Measurements from ENCODE around the gene RPS5.
A peak's percentile ranks its signal among the peaks of the same experiment; 100 is the strongest.

RPS5 gene

GRCh38 chr19:58351558-58351878, 35.6 kb upstream of the RPS5 start:
- no peaks in the 10 kb centered on the region for H3K36me3 ChIP-seq (ENCODE audit: control insufficient read depth in 2 of 2, insufficient read depth in 2 of 2, low read length in 2 of 2)
- H3K4me1 ChIP-seq (ENCODE audit: control insufficient read depth, insufficient read depth, low read length) = peaks cover 11% of the 10 kb centered on the region
- peaks cover 56 to 77% of the 10 kb centered on the region in 2 donors for H3K27me3 ChIP-seq (ENCODE audit: control insufficient read depth in 1 of 2, insufficient read depth in 2 of 2, low read length in 2 of 2)
- H3K9ac ChIP-seq (ENCODE audit: low read length in 2 of 2) = no peak overlapping the region
- no peak overlapping the region for H3K4me3 ChIP-seq (ENCODE audit: low read length in 2 of 2)
- no peak overlapping the region for H3K27ac ChIP-seq (ENCODE audit: low read length)
- H3K9me3 ChIP-seq (ENCODE audit: control insufficient read depth in 2 of 2, low read length in 2 of 2) = no peaks in the 10 kb centered on the region

- H3K27me3 ChIP-seq (ENCODE audit: control insufficient read depth in 1 of 2, insufficient read depth in 2 of 2, low read length in 2 of 2) = peaks cover 56 to 79% of the 10 kb centered on the region in 2 donors
Measured at GRCh38 chr19:58351990-58352755, 34.9 kb upstream of the RPS5 start.

GRCh38 chr19:58352760-58353671, 34.1 kb upstream of the RPS5 start, which contains the start of gene A1BG:
TSS of gene A1BG (minus strand) at chr19:58353492. CDS start at chr19:58353437, 55 bp downstream.
- no peaks in the 10 kb centered on the region for H3K9me3 ChIP-seq (ENCODE audit: control insufficient read depth in 2 of 2, low read length in 2 of 2)
- no peak within 1 kb of the TSS for H3K27ac ChIP-seq (ENCODE audit: low read length)
- no peak within 1 kb of the TSS for H3K4me3 ChIP-seq (ENCODE audit: low read length in 2 of 2)
- peaks cover 16% of the 10 kb centered on the region for H3K4me1 ChIP-seq (ENCODE audit: control insufficient read depth, insufficient read depth, low read length)
- no peak within 1 kb of the TSS for H3K9ac ChIP-seq (ENCODE audit: low read length in 2 of 2)
- H3K27me3 ChIP-seq (ENCODE audit: control insufficient read depth in 1 of 2, insufficient read depth in 2 of 2, low read length in 2 of 2) = peaks cover 54 to 79% of the 10 kb centered on the region in 2 donors
- H3K36me3 ChIP-seq (ENCODE audit: control insufficient read depth in 2 of 2, insufficient read depth in 2 of 2, low read length in 2 of 2) = no peaks in the 10 kb centered on the region

More at GRCh38 chr19:58351990-58352755, 34.9 kb upstream of the RPS5 start:
- Histone ChIP-seq H3K4me3 (ENCODE audit: low read length in 2 of 2) (no peak overlapping the region), H3K9me3 (ENCODE audit: control insufficient read depth in 2 of 2, low read length in 2 of 2) (no peaks in the 10 kb centered on the region), H3K27ac (ENCODE audit: low read length) (no peak overlapping the region), H3K4me1 (ENCODE audit: control insufficient read depth, insufficient read depth, low read length) (peaks cover 16% of the 10 kb centered on the region), H3K36me3 (ENCODE audit: control insufficient read depth in 2 of 2, insufficient read depth in 2 of 2, low read length in 2 of 2) (no peaks in the 10 kb centered on the region), H3K9ac (ENCODE audit: low read length in 2 of 2) (no peak overlapping the region)

- no peak overlapping the region for H3K4me3 ChIP-seq (ENCODE audit: low read length in 2 of 2)
- H3K4me1 ChIP-seq (ENCODE audit: control insufficient read depth, insufficient read depth, low read length) = peaks cover 16% of the 10 kb centered on the region
- H3K27me3 ChIP-seq (ENCODE audit: control insufficient read depth in 1 of 2, insufficient read depth in 2 of 2, low read length in 2 of 2) = peaks cover 54 to 75% of the 10 kb centered on the region in 2 donors
- H3K9ac ChIP-seq (ENCODE audit: low read length in 2 of 2) = no peak overlapping the region
- no peaks in the 10 kb centered on the region for H3K9me3 ChIP-seq (ENCODE audit: control insufficient read depth in 2 of 2, low read length in 2 of 2)
- H3K27ac ChIP-seq (ENCODE audit: low read length) = no peak overlapping the region
- H3K36me3 ChIP-seq (ENCODE audit: control insufficient read depth in 2 of 2, insufficient read depth in 2 of 2, low read length in 2 of 2) = no peaks in the 10 kb centered on the region
Measured at GRCh38 chr19:58353717-58354477, 33.2 kb upstream of the RPS5 start.

GRCh38 chr19:58354478-58355030, 32.5 kb upstream of the RPS5 start:
- Histone ChIP-seq H3K27ac (ENCODE audit: low read length) (no peak overlapping the region), H3K27me3 (ENCODE audit: control insufficient read depth in 1 of 2, insufficient read depth in 2 of 2, low read length in 2 of 2) (peaks cover 52 to 75% of the 10 kb centered on the region in 2 donors), H3K36me3 (ENCODE audit: control insufficient read depth in 2 of 2, insufficient read depth in 2 of 2, low read length in 2 of 2) (no peaks in the 10 kb centered on the region), H3K9me3 (ENCODE audit: control insufficient read depth in 2 of 2, low read length in 2 of 2) (no peaks in the 10 kb centered on the region), H3K4me3 (ENCODE audit: low read length in 2 of 2) (no peak overlapping the region), H3K9ac (ENCODE audit: low read length in 2 of 2) (no peak overlapping the region), H3K4me1 (ENCODE audit: control insufficient read depth, insufficient read depth, low read length) (peaks cover 16% of the 10 kb centered on the region)

- H3K9ac ChIP-seq (ENCODE audit: low read length in 2 of 2) = no peak overlapping the region
- no peaks in the 10 kb centered on the region for H3K9me3 ChIP-seq (ENCODE audit: control insufficient read depth in 2 of 2, low read length in 2 of 2)
- H3K36me3 ChIP-seq (ENCODE audit: control insufficient read depth in 2 of 2, insufficient read depth in 2 of 2, low read length in 2 of 2) = no peaks in the 10 kb centered on the region
- peaks cover 49 to 67% of the 10 kb centered on the region in 2 donors for H3K27me3 ChIP-seq (ENCODE audit: control insufficient read depth in 1 of 2, insufficient read depth in 2 of 2, low read length in 2 of 2)
- no peak overlapping the region for H3K4me3 ChIP-seq (ENCODE audit: low read length in 2 of 2)
- peaks cover 11% of the 10 kb centered on the region for H3K4me1 ChIP-seq (ENCODE audit: control insufficient read depth, insufficient read depth, low read length)
- H3K27ac ChIP-seq (ENCODE audit: low read length) = no peak overlapping the region
Measured at GRCh38 chr19:58355215-58355796, 31.8 kb upstream of the RPS5 start.

GRCh38 chr19:58355908-58356765, 30.9 kb upstream of the RPS5 start:
- peaks cover 41 to 59% of the 10 kb centered on the region in 2 donors for H3K27me3 ChIP-seq (ENCODE audit: control insufficient read depth in 1 of 2, insufficient read depth in 2 of 2, low read length in 2 of 2)
- H3K4me1 ChIP-seq (ENCODE audit: control insufficient read depth, insufficient read depth, low read length) = peaks cover 8% of the 10 kb centered on the region
- H3K4me3 ChIP-seq (ENCODE audit: low read length in 2 of 2) = peak overlapping the region; percentile 31 to 55
- H3K9ac ChIP-seq (ENCODE audit: low read length in 2 of 2) = no peak overlapping the region
- no peaks in the 10 kb centered on the region for H3K9me3 ChIP-seq (ENCODE audit: control insufficient read depth in 2 of 2, low read length in 2 of 2)
- H3K27ac ChIP-seq (ENCODE audit: low read length) = no peak overlapping the region
- H3K36me3 ChIP-seq (ENCODE audit: control insufficient read depth in 2 of 2, insufficient read depth in 2 of 2, low read length in 2 of 2) = no peaks in the 10 kb centered on the region

- H3K9me3 ChIP-seq (ENCODE audit: control insufficient read depth in 2 of 2, low read length in 2 of 2) = no peaks in the 10 kb centered on the region
- no peak overlapping the region for H3K9ac ChIP-seq (ENCODE audit: low read length in 2 of 2)
- H3K4me1 ChIP-seq (ENCODE audit: control insufficient read depth, insufficient read depth, low read length) = peaks cover 11% of the 10 kb centered on the region
- no peak overlapping the region for H3K27ac ChIP-seq (ENCODE audit: low read length)
- no peaks in the 10 kb centered on the region for H3K36me3 ChIP-seq (ENCODE audit: control insufficient read depth in 2 of 2, insufficient read depth in 2 of 2, low read length in 2 of 2)
- peaks cover 37 to 53% of the 10 kb centered on the region in 2 donors for H3K27me3 ChIP-seq (ENCODE audit: control insufficient read depth in 1 of 2, insufficient read depth in 2 of 2, low read length in 2 of 2)
- peak overlapping the region; percentile 31 to 55 for H3K4me3 ChIP-seq (ENCODE audit: low read length in 2 of 2)
Measured at GRCh38 chr19:58356766-58357480, 30.1 kb upstream of the RPS5 start.

- Histone ChIP-seq H3K4me1 (ENCODE audit: control insufficient read depth, insufficient read depth, low read length) (peaks cover 13% of the 10 kb centered on the region), H3K36me3 (ENCODE audit: control insufficient read depth in 2 of 2, insufficient read depth in 2 of 2, low read length in 2 of 2) (no peaks in the 10 kb centered on the region), H3K27ac (ENCODE audit: low read length) (no peak overlapping the region), H3K9me3 (ENCODE audit: control insufficient read depth in 2 of 2, low read length in 2 of 2) (no peaks in the 10 kb centered on the region), H3K27me3 (ENCODE audit: control insufficient read depth in 1 of 2, insufficient read depth in 2 of 2, low read length in 2 of 2) (peaks cover 30 to 46% of the 10 kb centered on the region in 2 donors), H3K4me3 (ENCODE audit: low read length in 2 of 2) (no peak overlapping the region), H3K9ac (ENCODE audit: low read length in 2 of 2) (no peak overlapping the region)
Measured at GRCh38 chr19:58357481-58358145, 29.5 kb upstream of the RPS5 start.

Measured in stomach smooth muscle (tissue), 2 donors.